ENCODE measurements around the gene EZR.

Gene EZR

DNA sequence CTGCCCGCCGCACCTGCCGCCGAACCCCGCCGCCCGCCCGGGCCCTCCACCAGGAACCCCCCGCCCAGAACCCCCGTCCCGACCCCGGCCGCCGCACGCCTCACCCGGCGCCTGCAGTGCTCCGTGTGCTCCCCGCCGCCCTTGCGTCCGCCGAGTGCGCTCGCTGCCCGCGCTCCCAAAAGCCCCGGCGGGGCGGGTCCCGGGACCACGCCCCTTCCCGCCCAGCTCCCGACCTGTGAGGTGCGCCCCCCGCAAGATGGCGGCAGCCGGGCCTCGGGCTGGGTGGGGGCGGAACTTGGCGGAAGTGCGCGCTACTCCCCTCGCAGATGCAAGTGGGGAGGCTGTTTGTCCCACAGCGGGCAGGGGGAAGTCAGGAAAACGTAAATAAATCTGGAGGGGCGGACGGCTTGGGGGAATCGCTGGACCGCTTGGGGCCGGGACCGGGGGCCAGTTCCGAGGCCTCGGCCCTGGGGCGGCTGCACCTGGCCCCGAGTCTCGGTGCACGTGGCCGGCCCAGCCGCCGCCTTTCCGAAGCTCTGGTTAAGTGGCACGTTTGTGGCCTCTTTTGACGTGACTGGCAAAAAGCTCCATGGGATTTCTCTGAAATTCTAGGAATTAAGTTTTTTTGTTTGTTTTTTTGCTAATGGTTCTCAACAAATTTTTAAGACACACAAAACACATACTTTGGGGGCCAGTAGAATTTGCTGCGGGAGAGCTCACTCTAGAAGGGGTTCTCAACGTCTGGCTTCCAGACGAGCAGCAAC is at the start of gene EZR:
TSS of gene EZR (minus strand) at position 156 of the 764 bp plus-strand sequence. CDS start 1,275 bp downstream, outside the sequence.
- peak; percentile 88 for DNase-seq (ENCODE audit: low spot score)

DNA sequence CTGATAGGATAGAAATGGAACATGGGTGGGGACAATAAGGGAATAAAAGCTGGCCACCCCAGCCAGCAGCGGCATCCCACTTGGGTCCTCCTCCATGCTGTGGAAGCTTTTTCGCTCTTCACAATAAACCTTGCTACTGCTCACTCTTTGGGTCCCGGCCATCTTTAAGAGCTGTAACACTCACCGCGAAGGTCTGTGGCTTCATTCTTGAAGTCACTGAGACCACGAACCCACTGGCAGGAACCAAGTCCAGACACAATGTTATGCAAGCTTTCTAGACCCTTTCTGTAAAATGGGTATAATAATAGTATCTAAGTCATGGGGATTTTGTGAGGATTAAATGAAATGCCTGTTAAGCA is 48.9 kb upstream of the EZR start:
- peak; percentile 12 for DNase-seq (ENCODE audit: low spot score)

DNA sequence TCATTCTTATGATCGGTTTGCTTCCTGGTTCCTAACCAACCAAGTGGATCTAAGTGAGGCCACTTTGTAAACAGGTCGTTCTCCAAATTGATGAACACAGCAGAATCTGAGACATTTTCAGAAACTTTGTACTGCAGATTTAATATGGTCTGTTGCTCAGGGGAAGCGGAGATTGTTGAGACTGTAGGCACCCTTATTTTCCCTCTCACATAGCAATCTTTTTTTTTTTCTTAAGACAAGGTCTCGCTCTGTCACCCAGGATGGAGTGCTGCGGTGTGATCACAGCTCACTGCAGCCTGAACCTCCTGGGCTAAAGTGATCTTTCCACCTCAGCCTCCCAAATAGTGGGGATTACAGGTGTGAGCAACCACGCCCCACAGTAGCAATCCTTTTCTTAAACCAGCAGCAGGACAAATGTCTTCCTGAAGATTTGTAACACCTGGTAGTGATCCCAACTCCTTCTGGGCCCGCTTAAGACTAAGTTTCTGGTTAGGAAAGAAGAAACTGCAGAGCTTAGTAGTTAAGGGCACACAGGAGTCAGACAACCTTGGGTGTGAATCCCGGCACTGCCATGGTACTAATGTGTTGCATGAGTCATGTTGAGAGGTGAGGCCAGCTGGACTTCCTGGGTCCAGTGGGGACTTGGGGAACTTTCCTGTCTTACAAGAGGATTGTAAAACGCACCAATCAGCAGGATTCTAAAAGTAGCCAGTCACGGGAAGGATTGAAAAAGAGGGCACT is 48.4 kb upstream of the EZR start:
- no peak for DNase-seq (ENCODE audit: low spot score)

DNA sequence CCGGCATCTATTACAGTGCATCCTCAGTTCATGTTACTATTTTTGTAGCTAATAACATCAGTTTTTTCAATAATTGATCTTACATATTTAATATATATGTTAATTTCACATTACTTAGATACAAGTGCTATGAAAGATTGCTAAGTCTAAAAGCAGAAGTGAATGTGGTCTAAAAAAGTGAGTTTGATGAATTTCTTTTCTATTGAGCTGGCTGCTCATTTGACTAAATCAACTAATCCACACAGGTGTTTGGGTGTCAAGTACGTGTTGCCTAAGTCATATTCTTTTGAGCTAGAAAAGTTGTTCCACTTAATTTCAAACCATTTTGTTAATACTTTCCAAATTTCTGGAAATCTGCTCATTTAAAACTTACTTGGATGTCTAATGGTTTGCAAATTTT is 46.6 kb upstream of the EZR start:
- DNase-seq (ENCODE audit: low spot score) = no peak

DNA sequence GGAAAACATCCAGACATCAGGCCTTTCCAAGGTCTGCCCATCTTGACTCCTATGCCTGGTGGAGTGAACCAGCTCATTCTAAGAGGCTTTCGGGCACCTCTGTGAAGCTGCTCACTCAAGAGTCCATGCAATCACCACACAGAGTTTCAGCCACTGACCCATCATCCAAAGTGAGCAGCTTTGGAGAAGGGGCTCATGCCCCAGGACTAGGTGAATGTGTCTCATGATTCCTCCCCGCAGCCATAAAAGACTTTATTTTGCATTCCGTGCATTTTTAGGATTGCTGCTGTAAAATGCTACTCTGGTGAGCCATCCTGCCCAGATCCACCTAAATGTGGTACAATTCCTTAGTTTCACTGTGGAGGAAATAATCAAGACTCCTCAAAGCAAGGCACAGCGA is 44.5 kb upstream of the EZR start:
- DNase-seq (ENCODE audit: low spot score) = no peak

DNA sequence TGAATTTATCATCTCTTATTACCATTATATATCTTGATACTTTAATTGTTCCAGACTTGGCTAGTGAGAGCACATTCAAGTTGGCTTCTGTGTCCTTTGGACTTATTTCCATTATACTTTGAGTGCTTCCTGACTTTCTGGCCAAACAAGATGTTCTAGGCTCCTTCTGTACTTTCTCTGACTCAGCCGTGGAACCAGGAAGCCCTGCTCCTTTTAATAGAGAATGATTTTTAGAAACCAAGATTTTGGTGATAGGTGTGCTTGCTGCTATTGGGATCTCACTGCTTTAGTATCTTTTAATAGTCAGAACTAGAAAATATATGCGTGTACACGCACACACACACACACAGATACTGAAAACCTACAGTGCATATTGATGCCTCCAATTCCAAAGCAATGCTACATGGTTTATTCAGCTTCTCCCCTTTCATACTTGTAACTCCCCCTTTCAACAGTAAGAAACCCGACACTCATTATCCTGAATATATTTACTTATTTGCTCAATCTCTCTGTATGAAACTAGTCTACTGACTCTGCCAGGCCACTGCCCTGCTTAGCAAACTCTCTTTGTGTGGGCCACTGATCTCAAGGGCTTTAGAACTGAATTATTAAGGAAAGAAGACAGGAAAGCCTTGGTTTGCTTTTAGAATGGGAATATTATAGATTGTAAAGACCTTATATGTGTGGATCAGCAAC is 42.7 kb upstream of the EZR start:
- DNase-seq (ENCODE audit: low spot score) = no peak

DNA sequence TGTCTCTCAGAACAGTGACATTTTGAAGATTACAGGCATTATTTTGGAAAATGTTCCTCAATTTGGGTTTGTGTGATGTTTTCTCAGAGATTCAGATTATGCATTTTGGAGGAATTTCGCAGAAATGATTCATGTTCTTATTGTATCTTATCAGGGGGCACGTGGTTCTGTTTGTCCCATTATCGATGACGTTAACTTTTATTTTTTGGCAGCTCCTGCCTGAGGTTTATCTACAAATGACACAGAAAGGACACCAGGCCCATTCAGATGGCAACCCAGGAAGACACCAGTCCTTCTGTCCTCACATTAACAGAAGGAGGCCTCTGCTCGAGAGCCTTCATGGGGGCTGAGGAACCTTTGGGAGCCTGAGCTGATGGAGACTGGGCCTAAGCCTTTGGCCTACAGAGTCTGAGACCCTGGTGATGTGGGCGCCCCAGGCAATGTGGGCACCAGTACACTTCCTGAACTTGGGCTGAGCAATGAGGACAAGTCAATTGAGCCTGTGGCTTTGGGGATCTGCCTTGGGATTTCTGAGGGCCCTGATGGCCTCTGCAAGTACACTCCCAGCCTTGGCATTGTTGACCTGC is 41.2 kb upstream of the EZR start:
- DNase-seq (ENCODE audit: low spot score) = no peak

DNA sequence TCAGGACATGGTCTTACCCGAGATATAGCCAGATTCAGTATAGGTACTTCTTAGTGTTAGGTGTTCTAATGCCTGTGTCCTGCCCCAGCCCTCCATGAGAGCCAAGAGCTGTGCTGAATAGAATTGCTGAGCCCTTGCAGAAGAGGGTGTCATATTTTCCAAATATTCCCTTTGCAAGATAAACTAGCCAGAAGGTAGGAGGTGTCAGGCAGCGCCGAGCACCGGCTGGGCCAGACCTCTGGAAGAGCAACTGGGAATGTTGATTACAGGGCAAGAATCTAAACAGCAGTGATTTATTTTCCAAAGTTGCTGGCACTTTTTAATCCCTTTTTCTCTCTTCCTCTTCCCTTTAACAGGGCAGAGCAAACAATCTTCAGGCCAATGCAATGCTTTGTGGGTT is 37.1 kb upstream of the EZR start:
- no peak for DNase-seq (ENCODE audit: low spot score)

DNA sequence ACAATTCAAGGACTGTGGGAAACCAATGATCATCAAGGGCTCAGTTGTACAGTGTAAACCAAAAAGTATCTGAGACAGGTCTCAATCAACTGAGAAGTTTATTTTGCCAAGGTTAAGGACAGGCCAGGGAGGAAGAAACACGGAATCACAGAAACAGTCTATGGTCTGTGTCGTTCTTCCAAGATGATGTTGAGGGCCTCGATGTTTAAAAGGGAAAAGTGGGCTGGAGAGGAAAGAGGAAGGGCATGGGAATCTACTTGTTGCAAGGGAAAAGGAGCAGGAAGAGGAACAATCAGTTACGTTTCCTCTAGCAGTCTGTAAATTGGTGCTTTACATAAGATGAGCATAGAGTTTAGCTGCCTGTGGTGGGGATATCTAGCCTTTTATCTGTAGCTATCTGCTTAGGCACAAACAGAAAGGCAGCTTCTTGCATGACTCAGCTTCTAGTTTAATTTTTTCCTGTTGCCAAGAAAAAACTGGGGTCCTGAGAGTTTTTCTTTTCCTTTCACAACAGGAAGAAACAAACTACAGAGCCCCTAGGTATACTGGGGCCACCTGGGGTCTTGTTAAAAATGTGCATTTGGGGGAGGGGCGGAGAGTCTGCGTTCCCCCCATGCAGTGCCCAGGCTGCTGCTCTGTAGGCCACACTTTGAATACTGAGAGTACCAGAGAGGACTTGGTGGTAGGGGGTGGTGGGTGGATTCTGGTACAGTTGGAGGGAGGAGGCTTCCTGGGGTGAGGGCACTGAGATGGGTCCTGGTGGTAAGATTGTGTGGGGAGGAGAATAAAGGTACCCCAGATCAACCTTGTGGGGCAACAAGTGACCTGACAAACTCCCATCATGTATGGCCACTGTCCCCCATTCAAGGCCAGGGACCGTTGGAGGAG is 35.3 kb upstream of the EZR start:
- DNase-seq (ENCODE audit: low spot score) = peak; percentile 77

DNA sequence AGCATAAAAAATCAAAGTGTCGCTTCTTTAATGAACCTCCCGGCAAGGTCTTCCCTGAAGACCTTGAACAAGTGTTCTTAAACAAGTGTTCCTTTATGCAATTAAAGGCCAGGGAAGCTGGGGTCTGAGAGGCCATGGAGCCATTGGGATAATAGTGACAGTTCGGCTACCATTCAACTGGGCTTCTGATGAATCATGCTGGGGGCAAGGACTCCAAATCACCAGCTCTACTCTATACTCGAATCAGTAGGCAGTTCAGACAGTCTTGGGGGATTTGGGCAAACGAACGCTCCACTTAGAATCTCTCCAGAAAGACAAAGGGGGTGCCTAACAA is 34.7 kb upstream of the EZR start:
- DNase-seq (ENCODE audit: low spot score) = no peak

DNA sequence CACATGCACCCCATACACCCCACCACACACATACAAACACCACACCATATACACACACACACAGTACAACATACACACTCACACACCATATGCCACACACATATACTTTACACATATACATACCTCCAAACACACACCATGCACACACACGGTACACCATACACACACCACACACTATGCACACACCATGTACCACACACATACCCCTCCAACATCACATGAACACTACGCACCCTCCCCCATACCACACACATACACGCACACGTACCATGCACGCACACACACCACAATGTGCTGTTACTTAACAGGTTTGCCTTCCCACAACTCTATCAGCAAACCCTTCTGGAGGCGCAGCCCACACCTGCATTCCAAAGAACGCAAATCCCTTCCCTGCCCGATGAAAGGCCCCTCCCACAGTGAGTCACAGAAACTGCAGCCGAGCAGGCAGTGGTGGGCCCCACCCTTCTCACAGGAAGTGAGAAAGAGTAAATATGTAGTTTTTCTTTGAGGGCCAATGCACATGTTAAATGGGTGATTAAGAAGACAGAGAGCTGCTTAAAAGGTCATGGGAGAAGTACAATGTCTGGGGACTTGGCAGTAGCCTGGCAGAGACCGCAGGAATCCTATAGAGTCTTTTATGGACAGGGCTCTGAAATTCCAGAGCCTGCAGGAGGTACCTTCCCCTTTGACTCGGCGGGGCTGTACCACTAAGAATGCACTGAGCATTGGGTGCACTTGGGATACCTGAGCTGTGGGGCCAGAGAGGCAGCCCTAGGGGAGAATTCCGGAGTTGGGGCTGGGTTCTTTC is 34.1 kb upstream of the EZR start:
- peak; percentile 94 for DNase-seq (ENCODE audit: low spot score)

DNA sequence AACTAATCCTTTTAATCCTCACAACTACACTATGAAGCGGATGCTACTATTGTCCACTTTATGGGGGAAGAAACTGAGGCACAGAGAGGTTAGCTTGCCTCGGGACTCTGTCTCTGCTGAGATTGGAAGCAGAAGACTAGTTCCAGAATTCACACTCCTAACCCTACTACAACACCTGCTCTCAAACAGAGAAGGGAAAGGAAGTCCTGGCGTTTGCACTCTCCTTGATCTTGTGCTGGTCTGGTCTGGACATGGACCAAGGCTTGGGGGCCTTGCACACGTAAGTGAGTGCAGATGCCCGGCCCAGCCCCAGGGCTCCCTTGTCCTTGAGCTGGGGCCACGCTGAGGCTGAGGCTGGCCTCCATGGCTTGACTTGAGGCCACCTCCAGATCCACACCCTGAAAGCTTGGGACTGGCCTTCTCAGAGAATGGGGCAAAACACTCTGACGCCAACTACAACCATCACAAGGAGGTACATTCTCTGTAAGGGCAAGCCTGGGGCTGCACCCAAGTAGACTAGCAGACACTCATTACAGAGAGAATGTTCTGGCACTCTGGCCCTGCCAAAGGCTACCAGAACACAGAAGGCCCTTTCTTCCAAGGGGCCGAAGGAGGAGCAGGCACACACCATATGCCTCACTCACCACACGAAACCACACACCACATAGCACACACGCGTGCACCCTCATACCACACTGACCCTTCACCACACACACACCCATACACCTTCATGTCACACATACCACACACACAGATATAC is 33.3 kb upstream of the EZR start:
- DNase-seq (ENCODE audit: low spot score) = peak; percentile 42

DNA sequence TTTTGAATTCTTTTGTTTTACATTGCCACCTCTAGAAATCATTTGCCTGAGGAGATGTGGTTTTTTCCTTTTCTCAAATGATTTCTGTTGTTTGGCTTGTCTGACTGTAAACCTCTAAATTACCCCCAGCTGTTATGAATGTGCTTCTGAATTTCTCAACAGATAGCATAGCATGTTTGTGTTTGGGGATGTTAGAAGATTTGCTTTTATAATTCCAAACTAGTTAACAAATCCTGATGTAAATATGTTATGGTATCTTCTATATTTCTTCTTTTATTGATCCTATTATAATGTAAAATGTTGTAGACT is 31.6 kb upstream of the EZR start:
- no peak for DNase-seq (ENCODE audit: low spot score)

DNA sequence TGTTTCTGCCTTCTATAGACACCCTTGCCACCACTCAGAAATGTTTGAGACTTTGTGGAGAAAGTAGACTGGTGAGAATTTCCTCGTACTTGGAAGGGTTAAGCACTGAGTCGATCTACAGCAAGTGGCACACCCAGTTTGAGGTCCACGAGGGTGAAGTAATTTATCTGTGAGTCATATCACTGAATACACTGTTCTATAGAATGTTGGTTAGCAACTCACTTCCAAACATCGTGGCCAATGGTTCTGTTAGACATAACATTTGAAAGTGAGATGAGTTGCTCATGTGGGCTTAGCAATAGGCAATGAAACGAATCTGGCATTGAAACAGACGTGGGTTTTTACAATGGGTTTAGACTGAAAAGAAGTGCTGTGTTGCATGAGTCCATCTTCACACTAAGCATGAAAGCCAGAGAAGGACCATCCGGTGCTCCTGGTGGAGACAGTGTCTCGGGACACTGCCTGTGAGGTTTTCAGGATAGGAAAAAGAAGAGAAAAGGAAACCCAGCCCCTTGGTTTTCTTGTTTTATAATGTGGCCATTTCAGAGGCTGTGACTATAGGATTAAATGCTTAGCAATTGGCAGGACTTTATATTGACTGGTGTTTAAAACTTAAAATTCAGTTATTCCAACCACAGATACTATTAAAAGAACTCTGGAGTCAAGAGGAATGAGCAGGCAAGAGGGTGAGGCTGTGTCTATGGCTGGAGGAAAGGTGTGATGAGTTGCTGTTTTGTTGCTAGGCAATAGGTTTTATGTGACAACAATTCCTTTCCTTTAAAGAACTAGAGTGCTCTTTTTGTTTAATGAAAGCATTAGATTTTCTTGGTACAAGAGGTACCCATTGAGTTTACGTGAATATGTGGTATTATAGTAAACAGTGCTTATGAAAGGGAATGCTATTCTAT is 31.0 kb upstream of the EZR start:
- peak; percentile 93 for DNase-seq (ENCODE audit: low spot score)

DNA sequence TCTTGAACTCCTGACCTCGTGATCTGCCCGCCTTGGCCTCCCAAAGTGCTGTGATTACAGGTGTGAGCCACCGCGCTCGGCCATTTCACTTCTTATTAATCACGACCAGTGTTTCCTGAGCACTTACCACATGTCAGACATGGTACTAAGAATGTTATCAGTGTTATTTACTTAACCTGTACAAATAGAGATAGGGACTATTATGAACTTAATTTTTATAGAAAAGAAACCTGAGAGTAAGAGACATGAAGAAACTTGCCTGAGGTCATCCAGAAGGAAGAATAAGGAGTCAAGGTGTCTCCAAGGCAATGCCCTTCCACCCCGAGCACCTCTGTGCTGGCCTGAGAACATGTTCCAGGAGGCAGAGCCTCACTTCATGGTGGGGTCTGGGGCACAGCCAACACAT is 29.3 kb upstream of the EZR start:
- DNase-seq (ENCODE audit: low spot score) = peak; percentile 39

DNA sequence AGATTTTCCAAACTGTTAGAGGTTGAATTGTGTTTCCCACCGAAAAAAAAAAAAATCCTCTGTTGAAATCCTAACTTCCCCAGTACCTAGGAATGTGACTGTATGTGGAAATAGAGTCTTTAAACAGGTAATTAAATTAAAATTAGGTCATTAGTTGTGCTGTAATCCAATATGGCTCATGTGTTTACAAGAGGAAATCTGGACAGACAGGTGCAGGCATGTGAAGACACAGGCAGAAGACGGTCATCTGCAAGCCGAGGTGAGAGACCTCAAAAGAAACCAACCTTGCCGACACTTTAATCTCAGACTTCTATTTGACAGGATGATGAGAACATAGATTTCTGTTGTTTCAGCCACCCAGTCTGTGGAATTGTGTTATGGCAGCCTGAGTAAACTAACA is 28.6 kb upstream of the EZR start:
- no peak for DNase-seq (ENCODE audit: low spot score)

DNA sequence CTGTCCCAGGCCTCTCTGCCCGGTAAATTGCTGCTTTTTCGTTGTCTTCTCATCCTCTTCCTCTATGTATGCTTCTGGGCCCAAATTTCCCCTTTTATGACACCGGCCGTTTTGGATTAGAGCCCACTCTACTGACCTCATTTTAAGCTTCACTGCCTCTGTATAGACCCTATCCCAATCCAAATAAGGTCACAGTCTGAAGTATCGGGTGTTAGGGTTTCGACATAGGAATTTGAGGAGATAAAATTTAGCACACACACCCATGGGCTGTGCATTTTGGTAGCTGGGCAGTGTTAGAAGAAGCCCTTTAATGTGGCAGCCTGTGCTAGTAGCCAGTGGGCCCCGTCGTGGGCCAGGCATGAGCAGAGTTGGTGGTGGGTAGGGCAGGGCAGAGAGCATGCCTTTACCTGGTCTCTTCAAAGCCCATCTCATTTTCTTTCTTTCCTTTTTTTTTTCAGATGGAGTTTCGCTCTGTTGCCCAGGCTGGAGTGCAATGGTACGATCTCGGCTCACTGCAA is 27.9 kb upstream of the EZR start:
- DNase-seq (ENCODE audit: low spot score) = no peak

DNA sequence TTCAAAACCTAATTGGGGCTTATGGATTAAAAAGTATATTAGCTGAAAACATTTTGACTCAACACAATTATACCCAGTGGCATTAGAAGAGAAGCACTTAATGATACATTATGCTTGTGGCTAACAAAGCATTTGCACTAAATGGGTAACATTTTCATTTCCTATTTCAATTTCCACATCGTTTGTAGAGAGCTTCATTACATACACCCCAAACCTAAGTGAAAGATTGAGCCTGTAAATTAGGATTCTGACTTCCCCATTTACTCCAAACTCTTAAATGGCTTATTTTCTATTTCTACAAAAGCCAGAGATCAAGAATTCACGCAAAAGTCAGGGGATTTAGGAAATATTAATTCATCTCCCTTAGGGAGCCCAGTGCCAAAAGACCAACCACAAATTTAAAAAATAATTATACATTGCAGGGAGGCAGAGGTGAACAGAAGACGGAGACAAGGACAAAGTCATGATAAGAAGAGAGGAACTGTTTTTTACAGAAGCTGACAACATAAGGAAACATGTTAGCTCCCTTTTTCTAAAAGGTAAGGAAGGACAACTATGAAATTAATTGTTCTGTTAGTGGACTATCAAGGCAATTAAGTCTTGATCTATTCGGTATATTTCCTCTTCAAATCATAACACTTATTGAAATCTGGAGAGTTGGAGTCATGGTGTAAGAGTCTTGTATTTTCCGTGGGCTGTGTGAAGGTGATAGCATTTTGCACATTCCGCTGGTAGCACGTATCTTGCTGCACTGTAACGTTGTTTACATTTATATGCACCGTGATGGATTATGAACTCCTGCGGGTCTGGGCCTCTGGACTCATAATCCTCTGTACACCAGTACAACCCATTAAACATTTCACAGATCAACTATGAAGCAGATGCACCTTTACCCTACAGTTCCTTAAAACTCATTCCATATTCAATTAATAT is 24.8 kb upstream of the EZR start:
- DNase-seq (ENCODE audit: low spot score) = no peak

Measured in CD4-positive, alpha-beta T cell treated with Interleukin-15 for 4 hours (primary cell).